Measurements from ENCODE around the gene ERN1. TPM values are rescaled to one million over a fixed set of nuclear protein-coding genes. Genes with fewer than 3 reads are reported as not detected.

ERN1 gene
- polyA plus RNA-seq, 1 donor from 2014 or later: 2.3 TPM

DNA sequence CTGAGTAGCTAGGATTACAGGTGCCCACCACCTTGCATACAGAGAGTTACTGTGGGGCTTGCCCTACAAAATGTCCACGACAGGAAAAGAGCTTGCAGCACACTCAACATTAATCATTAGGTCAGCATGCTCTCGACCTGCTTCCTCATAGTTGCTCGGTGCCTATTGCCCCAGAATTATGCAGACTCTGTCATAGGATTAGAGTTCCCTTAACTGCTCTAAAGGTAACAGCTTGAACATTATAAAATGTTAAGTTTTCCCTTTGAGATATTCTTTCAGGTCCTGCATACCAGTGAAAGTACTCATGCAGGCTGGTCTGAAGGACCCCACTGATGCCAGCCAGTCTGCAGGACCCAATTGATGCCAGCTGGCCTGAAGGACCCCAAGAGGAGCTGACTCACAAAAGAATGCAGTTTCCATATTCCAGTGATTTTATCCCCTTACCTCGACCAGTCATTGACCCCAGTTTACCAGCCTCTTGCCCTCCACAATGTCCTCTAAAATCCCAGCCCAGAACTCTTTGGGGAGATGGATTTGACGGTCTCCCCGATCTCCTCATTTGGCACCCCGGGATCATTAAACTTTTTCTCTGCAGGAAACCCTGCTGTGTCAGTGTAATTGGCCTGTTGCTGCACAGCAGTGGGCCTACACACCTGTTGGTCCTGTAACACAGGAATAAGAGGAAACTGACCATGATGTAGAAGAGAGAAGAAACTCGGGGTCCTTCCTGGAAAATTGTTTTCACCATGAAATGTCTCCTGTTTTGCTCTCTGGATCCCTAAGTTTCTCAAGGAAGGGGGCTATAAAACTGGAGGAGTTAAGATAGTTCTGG, 120.2 kb downstream of the ERN1 start:
- Histone ChIP-seq H3K9me2 (ENCODE audit: insufficient read depth, low read length) (no peaks in the 10 kb centered on the region), H3K9me3 (ENCODE audit: low read length) (no peaks in the 10 kb centered on the region), H3K4me3 (ENCODE audit: low read length) (no peak overlapping the region), H3K27me3 (ENCODE audit: insufficient read depth, low read depth, low read length) (no peaks in the 10 kb centered on the region), H3K79me2 (replicated peaks; ENCODE audit: insufficient read depth, low read length) (no peaks in the 10 kb centered on the region), H3K9ac (ENCODE audit: low read length) (no peak overlapping the region), H3K27ac (ENCODE audit: low read length) (no peak overlapping the region), H3K4me2 (ENCODE audit: low read length) (no peak overlapping the region), H3K36me3 (ENCODE audit: insufficient read depth, low read length) (no peaks in the 10 kb centered on the region), H2AFZ (ENCODE audit: low read depth, low read length) (no peak overlapping the region), H3F3A (ENCODE audit: insufficient read depth, low read length, poor library complexity, severe bottlenecking) (no peaks in the 10 kb centered on the region), H4K20me1 (ENCODE audit: insufficient read depth) (no peaks in the 10 kb centered on the region)
- TF ChIP-seq, protein P1, sequence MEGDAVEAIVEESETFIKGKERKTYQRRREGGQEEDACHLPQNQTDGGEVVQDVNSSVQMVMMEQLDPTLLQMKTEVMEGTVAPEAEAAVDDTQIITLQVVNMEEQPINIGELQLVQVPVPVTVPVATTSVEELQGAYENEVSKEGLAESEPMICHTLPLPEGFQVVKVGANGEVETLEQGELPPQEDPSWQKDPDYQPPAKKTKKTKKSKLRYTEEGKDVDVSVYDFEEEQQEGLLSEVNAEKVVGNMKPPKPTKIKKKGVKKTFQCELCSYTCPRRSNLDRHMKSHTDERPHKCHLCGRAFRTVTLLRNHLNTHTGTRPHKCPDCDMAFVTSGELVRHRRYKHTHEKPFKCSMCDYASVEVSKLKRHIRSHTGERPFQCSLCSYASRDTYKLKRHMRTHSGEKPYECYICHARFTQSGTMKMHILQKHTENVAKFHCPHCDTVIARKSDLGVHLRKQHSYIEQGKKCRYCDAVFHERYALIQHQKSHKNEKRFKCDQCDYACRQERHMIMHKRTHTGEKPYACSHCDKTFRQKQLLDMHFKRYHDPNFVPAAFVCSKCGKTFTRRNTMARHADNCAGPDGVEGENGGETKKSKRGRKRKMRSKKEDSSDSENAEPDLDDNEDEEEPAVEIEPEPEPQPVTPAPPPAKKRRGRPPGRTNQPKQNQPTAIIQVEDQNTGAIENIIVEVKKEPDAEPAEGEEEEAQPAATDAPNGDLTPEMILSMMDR (IDR thresholded peaks at IDR 0.05; ENCODE audit: poor library complexity, severe bottlenecking): no peak
- TF ChIP-seq SMC3 (conservative IDR thresholded peaks at IDR 0.05; ENCODE audit: poor library complexity) (no peak), RAD21 (conservative IDR thresholded peaks at IDR 0.05) (no peak), EP300 (conservative IDR thresholded peaks at IDR 0.05; ENCODE audit: poor library complexity, severe bottlenecking) (no peak), MXI1 (conservative IDR thresholded peaks at IDR 0.05; ENCODE audit: poor library complexity, severe bottlenecking) (no peak), POLR2AphosphoS5 (IDR thresholded peaks at IDR 0.05) (no peak), EZH2 (IDR thresholded peaks at IDR 0.05; ENCODE audit: borderline replicate concordance, insufficient read depth, low read length, poor library complexity, severe bottlenecking) (no peak), TAF1 (IDR thresholded peaks at IDR 0.05; ENCODE audit: low read depth) (no peak)
- TF ChIP-seq, protein P2, sequence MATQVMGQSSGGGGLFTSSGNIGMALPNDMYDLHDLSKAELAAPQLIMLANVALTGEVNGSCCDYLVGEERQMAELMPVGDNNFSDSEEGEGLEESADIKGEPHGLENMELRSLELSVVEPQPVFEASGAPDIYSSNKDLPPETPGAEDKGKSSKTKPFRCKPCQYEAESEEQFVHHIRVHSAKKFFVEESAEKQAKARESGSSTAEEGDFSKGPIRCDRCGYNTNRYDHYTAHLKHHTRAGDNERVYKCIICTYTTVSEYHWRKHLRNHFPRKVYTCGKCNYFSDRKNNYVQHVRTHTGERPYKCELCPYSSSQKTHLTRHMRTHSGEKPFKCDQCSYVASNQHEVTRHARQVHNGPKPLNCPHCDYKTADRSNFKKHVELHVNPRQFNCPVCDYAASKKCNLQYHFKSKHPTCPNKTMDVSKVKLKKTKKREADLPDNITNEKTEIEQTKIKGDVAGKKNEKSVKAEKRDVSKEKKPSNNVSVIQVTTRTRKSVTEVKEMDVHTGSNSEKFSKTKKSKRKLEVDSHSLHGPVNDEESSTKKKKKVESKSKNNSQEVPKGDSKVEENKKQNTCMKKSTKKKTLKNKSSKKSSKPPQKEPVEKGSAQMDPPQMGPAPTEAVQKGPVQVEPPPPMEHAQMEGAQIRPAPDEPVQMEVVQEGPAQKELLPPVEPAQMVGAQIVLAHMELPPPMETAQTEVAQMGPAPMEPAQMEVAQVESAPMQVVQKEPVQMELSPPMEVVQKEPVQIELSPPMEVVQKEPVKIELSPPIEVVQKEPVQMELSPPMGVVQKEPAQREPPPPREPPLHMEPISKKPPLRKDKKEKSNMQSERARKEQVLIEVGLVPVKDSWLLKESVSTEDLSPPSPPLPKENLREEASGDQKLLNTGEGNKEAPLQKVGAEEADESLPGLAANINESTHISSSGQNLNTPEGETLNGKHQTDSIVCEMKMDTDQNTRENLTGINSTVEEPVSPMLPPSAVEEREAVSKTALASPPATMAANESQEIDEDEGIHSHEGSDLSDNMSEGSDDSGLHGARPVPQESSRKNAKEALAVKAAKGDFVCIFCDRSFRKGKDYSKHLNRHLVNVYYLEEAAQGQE (IDR thresholded peaks at IDR 0.05; ENCODE audit: borderline replicate concordance): no peak

DNA sequence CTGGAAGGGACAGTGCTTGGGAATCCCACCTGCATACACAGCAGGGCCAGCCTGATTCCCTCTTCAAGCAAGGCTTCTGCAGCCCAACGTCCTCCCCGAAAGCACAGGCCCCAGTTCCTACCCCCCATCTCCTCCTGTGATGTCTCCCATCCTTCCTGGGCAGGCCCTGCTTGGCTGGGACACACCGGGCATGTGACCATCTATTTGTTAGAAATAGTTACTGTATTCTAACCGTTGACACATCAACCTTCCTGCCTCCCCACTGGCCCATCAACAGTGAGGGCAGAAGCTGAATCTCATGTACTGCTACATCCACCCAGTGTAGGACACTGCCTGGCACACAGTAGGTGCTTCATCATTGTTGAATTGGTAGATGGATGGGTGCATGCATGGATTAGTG, 121.1 kb downstream of the ERN1 start:
- no peaks in the 10 kb centered on the region for H3F3A ChIP-seq (ENCODE audit: insufficient read depth, low read length, poor library complexity, severe bottlenecking)
- H2AFZ ChIP-seq (ENCODE audit: low read depth, low read length): no peak overlapping the region
- no peaks in the 10 kb centered on the region for H3K9me3 ChIP-seq (ENCODE audit: low read length)
- no peaks in the 10 kb centered on the region for H3K9me2 ChIP-seq (ENCODE audit: insufficient read depth, low read length)
- no peak for TF ChIP-seq SMC3 (conservative IDR thresholded peaks at IDR 0.05; ENCODE audit: poor library complexity)
- no peak for TF ChIP-seq EP300 (conservative IDR thresholded peaks at IDR 0.05; ENCODE audit: poor library complexity, severe bottlenecking)
- TF ChIP-seq, protein P2 (IDR thresholded peaks at IDR 0.05; ENCODE audit: borderline replicate concordance): no peak
- TF ChIP-seq, protein P1 (IDR thresholded peaks at IDR 0.05; ENCODE audit: poor library complexity, severe bottlenecking): no peak
- no peak for TF ChIP-seq MXI1 (conservative IDR thresholded peaks at IDR 0.05; ENCODE audit: poor library complexity, severe bottlenecking)
- no peak for TF ChIP-seq TAF1 (IDR thresholded peaks at IDR 0.05; ENCODE audit: low read depth)
- no peak for TF ChIP-seq RAD21 (conservative IDR thresholded peaks at IDR 0.05)
- no peak for TF ChIP-seq EZH2 (IDR thresholded peaks at IDR 0.05; ENCODE audit: borderline replicate concordance, insufficient read depth, low read length, poor library complexity, severe bottlenecking)
- TF ChIP-seq POLR2AphosphoS5 (IDR thresholded peaks at IDR 0.05): no peak
- H3K9ac ChIP-seq (ENCODE audit: low read length): no peak overlapping the region
- no peaks in the 10 kb centered on the region for H4K20me1 ChIP-seq (ENCODE audit: insufficient read depth)
- H3K4me2 ChIP-seq (ENCODE audit: low read length): no peak overlapping the region
- H3K36me3 ChIP-seq (ENCODE audit: insufficient read depth, low read length): no peaks in the 10 kb centered on the region
- no peak overlapping the region for H3K27ac ChIP-seq (ENCODE audit: low read length)
- H3K4me3 ChIP-seq (ENCODE audit: low read length): no peak overlapping the region
- H3K27me3 ChIP-seq (ENCODE audit: insufficient read depth, low read depth, low read length): no peaks in the 10 kb centered on the region
- H3K79me2 ChIP-seq (replicated peaks; ENCODE audit: insufficient read depth, low read length): no peaks in the 10 kb centered on the region

All from neural cell (in vitro differentiated cells).